Subcutaneous abdominal adipose tissue (tissue), 5 donors: ENCODE measurements around the gene SLC22A2.
"Not testable (repeated sequence)": the region's sequence is repeated elsewhere in the genome, so short reads cannot be mapped to it uniquely, and the experiment has no call there.

Experiments
- H3K27ac ChIP-seq: one replicate; pipeline ENCODE4 v1.7.0; 2013; ENCODE audit warnings: low read depth, mild to moderate bottlenecking, inconsistent platforms, low read length, moderate library complexity
- H3K27me3 ChIP-seq, 5 donors: one replicate each; pipeline ENCODE4 v1.7.0; 2013; ENCODE audit warnings: low read length in 5 of 5, inconsistent platforms in 1 of 5; ENCODE audit not compliant: control insufficient read depth in 5 of 5, insufficient read depth in 4 of 5
- H3K36me3 ChIP-seq, 5 donors: one replicate each; pipeline ENCODE4 v1.7.0; 2013; ENCODE audit warnings: low read length in 5 of 5; ENCODE audit not compliant: control insufficient read depth in 5 of 5, insufficient read depth in 5 of 5
- H3K4me1 ChIP-seq, 5 donors: one replicate each; pipeline ENCODE4 v1.7.0; 2013; ENCODE audit warnings: low read length in 5 of 5, mild to moderate bottlenecking in 3 of 5, moderate library complexity in 1 of 5; ENCODE audit not compliant: control insufficient read depth in 5 of 5, insufficient read depth in 5 of 5
- H3K4me3 ChIP-seq, 5 donors: one replicate each; pipeline ENCODE4 v1.7.0; 2013; ENCODE audit warnings: low read length in 5 of 5, low read depth in 1 of 5
- H3K9ac ChIP-seq, 5 donors: one replicate each; pipeline ENCODE4 v1.7.0; 2013; ENCODE audit warnings: low read length in 5 of 5, mild to moderate bottlenecking in 4 of 5, moderate library complexity in 3 of 5
- H3K9me3 ChIP-seq, 5 donors: one replicate each; pipeline ENCODE4 v1.7.0; 2013; ENCODE audit warnings: low read length in 5 of 5; ENCODE audit not compliant: control insufficient read depth in 5 of 5
- donor health status: healthy.
- donor health status: healthy.
- donor health status: healthy.
- donor health status: healthy.
- donor health status: healthy.

The SLC22A2 gene

GRCh38 chr6:160258346-160259142 lies at the start of gene SLC22A2:
TSS of gene SLC22A2 (minus strand) at chr6:160258821. CDS start at chr6:160258757, 64 bp downstream.
- no peak within 1 kb of the TSS for H3K27ac ChIP-seq
- no peak within 1 kb of the TSS for H3K4me3 ChIP-seq
- no peaks in the 10 kb centered on the region for H3K9me3 ChIP-seq
- no peak within 1 kb of the TSS for H3K9ac ChIP-seq
- no peaks in the 10 kb centered on the region for H3K4me1 ChIP-seq
- no peaks in the 10 kb centered on the region for H3K36me3 ChIP-seq
- peaks cover 0 to 7% (median 5%) of the 10 kb centered on the region in 5 donors for H3K27me3 ChIP-seq

- H3K27ac ChIP-seq: no peak overlapping the region
- H3K27me3 ChIP-seq: no peaks in the 10 kb centered on the region
- peaks cover 0 to 3% (median 0%) of the 10 kb centered on the region in 5 donors for H3K36me3 ChIP-seq
- peaks cover 1 to 14% (median 6%) of the 10 kb centered on the region in 5 donors for H3K9me3 ChIP-seq
- no peak overlapping the region for H3K4me3 ChIP-seq
- H3K9ac ChIP-seq: no peak overlapping the region
- H3K4me1 ChIP-seq: no peaks in the 10 kb centered on the region
Measured at GRCh38 chr6:160305926-160306713, 47.5 kb upstream of the SLC22A2 start.

GRCh38 chr6:160303806-160304205 lies 45.2 kb upstream of the SLC22A2 start:
- H3K27me3 ChIP-seq: no peaks in the 10 kb centered on the region
- no peak overlapping the region for H3K9ac ChIP-seq
- no peak overlapping the region for H3K27ac ChIP-seq
- no peaks in the 10 kb centered on the region for H3K4me1 ChIP-seq
- H3K4me3 ChIP-seq: no peak overlapping the region
- no peaks in the 10 kb centered on the region for H3K36me3 ChIP-seq
- peaks cover 0 to 3% (median 0%) of the 10 kb centered on the region in 5 donors for H3K9me3 ChIP-seq

GRCh38 chr6:160302431-160303082 lies 43.9 kb upstream of the SLC22A2 start:
- not testable (repeated sequence) for H3K9ac ChIP-seq, H3K27me3 ChIP-seq, H3K4me3 ChIP-seq, H3K27ac ChIP-seq, H3K4me1 ChIP-seq, H3K36me3 ChIP-seq, H3K9me3 ChIP-seq

- Histone ChIP-seq H3K36me3 (no peaks in the 10 kb centered on the region), H3K27ac (no peak overlapping the region)
Measured at GRCh38 chr6:160301339-160301738, 42.7 kb upstream of the SLC22A2 start.

GRCh38 chr6:160300076-160300695 lies 41.6 kb upstream of the SLC22A2 start:
- H3K27me3 ChIP-seq: peaks cover 0 to 2% (median 0%) of the 10 kb centered on the region in 5 donors
- H3K9ac ChIP-seq: no peak overlapping the region
- H3K36me3 ChIP-seq: no peaks in the 10 kb centered on the region
- H3K4me1 ChIP-seq: no peaks in the 10 kb centered on the region
- H3K4me3 ChIP-seq: no peak overlapping the region
- H3K9me3 ChIP-seq: no peaks in the 10 kb centered on the region
- no peak overlapping the region for H3K27ac ChIP-seq

More at GRCh38 chr6:160301339-160301738, 42.7 kb upstream of the SLC22A2 start:
- H3K9ac ChIP-seq: no peak overlapping the region
- no peaks in the 10 kb centered on the region for H3K9me3 ChIP-seq
- peaks cover 0 to 2% (median 0%) of the 10 kb centered on the region in 5 donors for H3K27me3 ChIP-seq
- no peaks in the 10 kb centered on the region for H3K4me1 ChIP-seq
- no peak overlapping the region for H3K4me3 ChIP-seq

GRCh38 chr6:160299559-160299958 lies 40.9 kb upstream of the SLC22A2 start:
- no peaks in the 10 kb centered on the region for H3K9me3 ChIP-seq
- peaks cover 0 to 2% (median 0%) of the 10 kb centered on the region in 5 donors for H3K27me3 ChIP-seq
- no peaks in the 10 kb centered on the region for H3K36me3 ChIP-seq
- no peaks in the 10 kb centered on the region for H3K4me1 ChIP-seq
- H3K27ac ChIP-seq: no peak overlapping the region
- H3K9ac ChIP-seq: no peak overlapping the region
- no peak overlapping the region for H3K4me3 ChIP-seq

- H3K27me3 ChIP-seq: peaks cover 0 to 2% (median 0%) of the 10 kb centered on the region in 5 donors
- no peaks in the 10 kb centered on the region for H3K9me3 ChIP-seq
- H3K4me1 ChIP-seq: no peaks in the 10 kb centered on the region
- H3K27ac ChIP-seq: no peak overlapping the region
- H3K9ac ChIP-seq: no peak overlapping the region
- H3K4me3 ChIP-seq: no peak overlapping the region
- H3K36me3 ChIP-seq: no peaks in the 10 kb centered on the region
Measured at GRCh38 chr6:160298121-160298520, 39.5 kb upstream of the SLC22A2 start.

GRCh38 chr6:160297310-160297709 lies 38.7 kb upstream of the SLC22A2 start:
- Histone ChIP-seq H3K36me3 (no peaks in the 10 kb centered on the region), H3K9me3 (no peaks in the 10 kb centered on the region), H3K27ac (no peak overlapping the region), H3K4me3 (no peak overlapping the region), H3K4me1 (no peaks in the 10 kb centered on the region), H3K27me3 (peaks cover 0 to 2% (median 0%) of the 10 kb centered on the region in 5 donors), H3K9ac (no peak overlapping the region)
